Memory B cell (primary cell): ENCODE measurements around the gene CYB5D1.

ENCODE experiments used
- ATAC-seq: fragments of 150-1000 bp; cut with Tn5 transposase; 2 replicates; pipeline ENCODE4 v1.10.0; 2021; ENCODE audit warnings: low read depth, mild to moderate bottlenecking, moderate library complexity
- DNase-seq, 2 donors: peaks; one replicate each; pipeline ENCODE4 v3.0.0; 2022; ENCODE audit warnings: low spot score in 2 of 2
- H3K27ac Mint-ChIP-seq: one replicate; pipeline ENCODE4 v1.8.0; 2022; ENCODE audit warnings: mild to moderate bottlenecking, moderate library complexity, mixed read lengths
- H3K27me3 Mint-ChIP-seq: one replicate; pipeline ENCODE4 v1.8.0; 2022; ENCODE audit warnings: mixed read lengths
- H3K36me3 Mint-ChIP-seq: one replicate; pipeline ENCODE4 v1.8.0; 2022; ENCODE audit warnings: mild to moderate bottlenecking, mixed read lengths
- H3K4me1 Mint-ChIP-seq: one replicate; pipeline ENCODE4 v1.8.0; 2022; ENCODE audit warnings: mixed read lengths
- H3K4me3 Mint-ChIP-seq: one replicate; pipeline ENCODE4 v1.8.0; 2022; ENCODE audit warnings: mild to moderate bottlenecking, moderate library complexity, mixed read lengths
- H3K9me3 Mint-ChIP-seq: one replicate; pipeline ENCODE4 v1.8.0; 2022; ENCODE audit warnings: mixed read lengths

CYB5D1 gene

DNA sequence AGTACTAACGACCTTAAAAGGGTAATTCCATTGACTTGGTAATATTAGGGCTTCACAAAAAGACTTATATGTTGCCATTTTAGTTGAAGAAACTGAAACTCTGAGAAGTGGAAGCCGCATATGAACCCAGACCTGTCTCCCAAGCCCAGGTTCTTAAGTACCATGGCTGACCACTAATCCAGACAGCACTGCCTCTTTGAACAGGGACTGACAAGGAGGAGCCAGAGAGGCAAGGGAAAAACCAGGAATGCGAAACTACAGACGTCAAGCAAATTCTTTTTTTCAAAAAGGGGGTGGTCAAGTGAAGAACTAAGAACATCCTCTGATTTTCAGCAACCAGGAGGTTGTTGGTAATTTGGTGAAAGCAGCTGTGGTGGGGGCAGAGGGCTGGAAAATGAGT, 15.2 kb downstream of the CYB5D1 start:
- no peak overlapping the region for H3K27ac Mint-ChIP-seq
- no peak for ATAC-seq
- H3K9me3 Mint-ChIP-seq = no peaks in the 10 kb centered on the region
- peaks cover 6% of the 10 kb centered on the region for H3K36me3 Mint-ChIP-seq
- peaks cover 5% of the 10 kb centered on the region for H3K4me1 Mint-ChIP-seq
- H3K27me3 Mint-ChIP-seq = no peaks in the 10 kb centered on the region
- H3K4me3 Mint-ChIP-seq = no peak overlapping the region
- DNase-seq = no peak

DNA sequence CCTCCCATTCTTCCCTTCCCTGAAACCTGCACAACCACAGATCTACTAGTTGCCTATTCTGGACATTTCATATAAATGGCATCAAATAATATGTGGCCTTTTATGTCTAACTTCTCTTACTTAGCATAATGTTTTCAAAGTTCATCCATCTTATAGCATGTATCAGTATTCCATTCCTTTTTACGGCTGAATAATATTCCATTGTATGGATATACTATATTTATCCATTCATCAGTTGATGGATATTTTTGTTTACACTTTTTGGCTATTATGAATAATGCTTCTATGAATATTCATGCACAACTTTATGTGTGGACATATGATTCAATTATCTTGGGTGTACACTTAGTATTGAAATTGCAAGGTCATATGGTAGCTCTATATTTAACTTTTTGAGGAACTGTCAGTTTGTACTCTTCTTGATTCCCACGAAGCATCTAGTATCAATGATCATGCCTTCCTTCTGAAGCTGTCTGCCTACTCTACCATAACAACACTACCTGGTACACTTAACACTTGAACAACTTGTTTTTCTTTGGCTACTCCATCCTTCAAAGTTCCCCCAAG, 18.1 kb downstream of the CYB5D1 start:
- no peaks in the 10 kb centered on the region for H3K27me3 Mint-ChIP-seq
- ATAC-seq = no peak
- H3K27ac Mint-ChIP-seq = no peak overlapping the region
- H3K4me3 Mint-ChIP-seq = no peak overlapping the region
- H3K9me3 Mint-ChIP-seq = no peaks in the 10 kb centered on the region
- peaks cover 6% of the 10 kb centered on the region for H3K36me3 Mint-ChIP-seq
- no peak for DNase-seq
- peaks cover 5% of the 10 kb centered on the region for H3K4me1 Mint-ChIP-seq

DNA sequence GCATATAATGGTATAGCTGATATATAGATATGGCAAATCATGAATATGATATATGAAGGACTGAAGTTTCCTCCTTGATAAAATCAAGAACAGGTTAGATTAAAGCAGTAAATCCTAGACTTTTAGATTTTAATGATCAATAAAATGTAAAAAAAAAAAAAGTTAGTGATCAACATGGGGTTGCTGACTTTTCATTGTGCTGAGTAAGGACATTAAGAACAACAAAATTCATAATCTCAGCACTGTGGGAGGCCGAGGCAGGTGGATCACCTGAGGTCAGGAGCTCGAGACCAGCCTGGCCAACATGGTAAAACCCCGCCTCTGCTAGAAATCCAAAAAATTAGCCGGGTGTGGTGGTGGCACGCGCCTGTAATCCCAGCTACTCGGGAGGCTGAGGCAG, 20.4 kb downstream of the CYB5D1 start:
- Mint-ChIP-seq H3K27me3 (no peaks in the 10 kb centered on the region), H3K9me3 (no peaks in the 10 kb centered on the region), H3K4me3 (no peak overlapping the region), H3K4me1 (peaks cover 5% of the 10 kb centered on the region), H3K36me3 (peaks cover 6% of the 10 kb centered on the region), H3K27ac (no peak overlapping the region)
- DNase-seq (no peak), ATAC-seq (no peak)

DNA sequence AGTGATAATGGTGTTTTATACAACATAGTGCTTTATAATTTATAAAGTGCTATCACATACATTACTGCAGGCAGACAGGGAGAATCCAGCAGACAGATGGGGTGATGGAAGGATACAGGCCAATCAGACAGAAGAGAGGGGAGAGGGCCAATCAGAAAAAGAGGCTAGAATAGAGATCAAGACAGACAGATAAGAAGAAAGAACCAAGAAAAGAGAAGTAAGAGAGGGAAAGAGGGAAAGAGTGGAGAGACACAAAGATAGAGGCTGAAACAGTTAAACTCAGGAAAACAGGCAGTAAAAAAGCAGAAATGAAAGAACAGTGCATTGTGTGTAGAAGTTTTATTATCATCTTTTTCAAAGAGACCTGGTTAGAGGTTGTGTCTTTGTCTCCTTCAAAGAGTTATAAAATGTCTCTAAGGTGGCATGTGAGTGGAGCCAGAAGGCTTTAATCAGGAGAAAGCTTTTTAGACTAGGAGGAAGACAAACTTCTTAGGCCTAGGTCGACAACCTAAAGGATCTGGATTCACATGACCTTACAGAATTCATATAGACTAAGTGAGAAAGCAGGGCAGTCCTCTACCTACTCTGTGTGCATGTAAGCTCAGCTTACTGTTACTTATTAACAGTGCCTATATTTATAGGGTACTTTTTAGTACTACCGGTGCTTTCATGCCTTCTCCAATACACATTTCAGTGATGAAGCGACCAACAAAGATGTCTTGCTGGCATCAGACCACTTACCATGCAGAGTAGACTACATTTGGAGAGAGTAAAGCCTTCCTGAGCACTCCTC, 22.5 kb downstream of the CYB5D1 start:
- H3K27ac Mint-ChIP-seq = no peak overlapping the region
- H3K9me3 Mint-ChIP-seq = no peaks in the 10 kb centered on the region
- no peaks in the 10 kb centered on the region for H3K27me3 Mint-ChIP-seq
- H3K36me3 Mint-ChIP-seq = no peaks in the 10 kb centered on the region
- H3K4me3 Mint-ChIP-seq = no peak overlapping the region
- ATAC-seq (no peak), DNase-seq (no peak)
- peaks cover 5% of the 10 kb centered on the region for H3K4me1 Mint-ChIP-seq

DNA sequence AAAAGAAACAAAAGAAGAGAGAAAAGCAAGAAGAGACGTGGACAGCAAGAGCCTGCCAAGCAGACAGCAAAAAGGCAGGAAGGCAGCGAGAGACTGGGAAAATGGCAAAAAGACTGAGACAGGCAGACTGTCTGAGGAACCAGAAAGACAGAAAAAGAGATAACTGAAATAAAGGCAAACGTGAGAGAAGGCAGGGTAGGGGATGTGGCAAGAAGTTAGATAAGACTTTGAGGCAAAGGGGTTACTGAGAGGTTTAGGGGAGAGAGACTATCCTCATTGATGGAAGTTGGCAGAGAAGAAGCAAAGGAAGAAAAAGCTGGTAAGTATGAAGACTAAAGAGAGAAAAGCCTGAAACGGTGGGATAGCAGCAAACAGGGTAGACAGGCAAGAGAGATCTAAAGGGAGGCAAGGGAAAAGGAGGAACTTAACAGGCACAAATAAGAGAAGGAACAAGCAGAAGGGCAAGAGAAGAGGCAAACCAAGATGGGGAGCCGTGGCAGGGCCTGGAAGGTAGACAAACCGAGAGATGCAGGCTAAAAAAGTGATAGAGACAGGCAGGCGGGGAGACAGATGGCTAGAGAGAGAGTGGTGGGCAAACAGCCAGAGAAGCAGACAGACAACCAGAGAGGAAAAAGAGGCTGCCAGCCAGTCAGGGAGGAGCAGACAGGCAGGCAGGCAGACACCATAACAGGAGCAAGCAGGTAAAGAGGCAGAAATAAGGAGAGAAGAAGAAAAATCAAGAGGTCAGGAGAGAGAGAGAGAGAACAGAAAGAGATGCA, 23.7 kb downstream of the CYB5D1 start:
- H3K4me3 Mint-ChIP-seq = no peak overlapping the region

DNA sequence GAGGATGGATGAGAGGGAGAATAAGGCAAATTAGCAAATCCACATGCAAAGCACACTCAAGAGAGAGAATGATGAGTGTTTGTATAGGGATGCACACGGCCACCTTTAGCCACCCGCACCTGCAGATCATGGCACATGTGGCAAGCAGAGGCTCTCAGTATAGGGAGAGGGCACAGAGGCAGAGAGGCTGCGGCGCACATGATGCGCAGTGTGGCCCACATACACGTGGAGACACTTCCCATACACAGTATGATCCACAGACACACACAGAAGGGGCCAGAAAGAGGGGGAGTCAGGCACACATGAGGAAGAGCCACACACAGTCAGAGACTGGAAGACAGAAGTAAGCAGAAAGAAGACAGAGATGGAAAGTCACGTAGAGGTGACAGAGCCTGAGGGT, 24.3 kb downstream of the CYB5D1 start:
- H3K27me3 Mint-ChIP-seq = no peaks in the 10 kb centered on the region
- H3K4me1 Mint-ChIP-seq = peaks cover 9% of the 10 kb centered on the region
- no peak for DNase-seq
- no peak overlapping the region for H3K4me3 Mint-ChIP-seq
- no peak overlapping the region for H3K27ac Mint-ChIP-seq
- no peak for ATAC-seq
- no peaks in the 10 kb centered on the region for H3K9me3 Mint-ChIP-seq
- H3K36me3 Mint-ChIP-seq = no peaks in the 10 kb centered on the region

More for the DNA sequence above, 23.7 kb downstream of the CYB5D1 start:
- Mint-ChIP-seq H3K27ac (no peak overlapping the region), H3K4me1 (peaks cover 7% of the 10 kb centered on the region), H3K27me3 (no peaks in the 10 kb centered on the region), H3K36me3 (no peaks in the 10 kb centered on the region), H3K9me3 (no peaks in the 10 kb centered on the region)
- no peak for ATAC-seq
- no peak for DNase-seq

DNA sequence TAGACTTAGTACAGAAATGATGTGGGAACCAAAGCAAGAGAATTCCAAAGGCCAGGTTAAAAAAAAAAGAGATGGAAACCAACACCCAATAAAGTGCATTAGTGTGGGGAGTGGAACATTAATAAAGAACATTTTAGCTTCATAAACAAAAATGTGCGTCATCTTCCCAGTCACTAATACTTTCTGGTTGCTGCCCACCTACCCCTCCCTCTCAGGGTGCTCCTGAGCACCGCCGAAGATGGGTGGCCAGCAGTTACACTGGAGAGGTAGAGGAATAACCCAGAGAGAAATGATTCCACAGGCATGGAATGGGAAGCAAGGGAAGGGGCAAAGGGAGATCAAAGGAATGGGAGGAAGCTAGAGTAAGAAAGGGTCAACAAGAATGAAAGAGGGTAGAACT, 24.8 kb downstream of the CYB5D1 start:
- no peak overlapping the region for H3K27ac Mint-ChIP-seq
- peaks cover 9% of the 10 kb centered on the region for H3K4me1 Mint-ChIP-seq
- no peaks in the 10 kb centered on the region for H3K36me3 Mint-ChIP-seq
- ATAC-seq (no peak), DNase-seq (no peak)
- H3K27me3 Mint-ChIP-seq = no peaks in the 10 kb centered on the region
- H3K4me3 Mint-ChIP-seq = no peak overlapping the region
- no peaks in the 10 kb centered on the region for H3K9me3 Mint-ChIP-seq

DNA sequence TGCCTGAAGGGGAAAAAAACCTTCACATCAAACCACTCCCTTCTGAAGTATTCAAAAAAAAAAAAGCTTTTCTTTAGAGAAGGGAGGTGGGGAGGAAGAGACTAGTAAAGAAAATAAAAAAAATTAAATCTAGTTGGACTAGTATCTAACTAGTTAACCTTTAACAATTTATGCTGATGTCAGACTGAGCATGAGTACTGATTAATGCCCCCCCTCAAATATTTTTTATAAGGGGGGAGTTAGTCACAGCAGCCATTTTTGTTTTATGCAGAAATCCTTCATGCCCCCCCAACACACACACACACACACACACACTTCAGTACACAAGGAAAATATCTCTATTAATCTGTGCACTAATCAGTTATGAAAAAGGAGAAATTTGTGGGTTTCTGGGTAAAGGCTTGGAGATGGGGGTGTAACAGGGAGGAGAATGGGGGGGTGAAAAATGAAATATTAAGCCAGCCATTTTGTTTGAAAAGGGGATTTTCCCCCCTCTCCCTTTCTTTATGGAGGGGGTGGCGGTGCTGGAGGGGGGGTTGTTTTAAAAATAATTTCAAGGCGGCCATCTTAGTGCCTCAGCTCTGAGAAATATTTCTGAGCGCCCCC, 26.1 kb downstream of the CYB5D1 start:
- H3K27me3 Mint-ChIP-seq = no peaks in the 10 kb centered on the region
- ATAC-seq (peak; percentile 25), DNase-seq (peak in 1 of 2 donors; percentile 34)
- H3K4me3 Mint-ChIP-seq = peak overlapping the region; percentile 57
- H3K27ac Mint-ChIP-seq = no peak overlapping the region
- H3K4me1 Mint-ChIP-seq = peaks cover 9% of the 10 kb centered on the region
- no peaks in the 10 kb centered on the region for H3K36me3 Mint-ChIP-seq
- no peaks in the 10 kb centered on the region for H3K9me3 Mint-ChIP-seq

DNA sequence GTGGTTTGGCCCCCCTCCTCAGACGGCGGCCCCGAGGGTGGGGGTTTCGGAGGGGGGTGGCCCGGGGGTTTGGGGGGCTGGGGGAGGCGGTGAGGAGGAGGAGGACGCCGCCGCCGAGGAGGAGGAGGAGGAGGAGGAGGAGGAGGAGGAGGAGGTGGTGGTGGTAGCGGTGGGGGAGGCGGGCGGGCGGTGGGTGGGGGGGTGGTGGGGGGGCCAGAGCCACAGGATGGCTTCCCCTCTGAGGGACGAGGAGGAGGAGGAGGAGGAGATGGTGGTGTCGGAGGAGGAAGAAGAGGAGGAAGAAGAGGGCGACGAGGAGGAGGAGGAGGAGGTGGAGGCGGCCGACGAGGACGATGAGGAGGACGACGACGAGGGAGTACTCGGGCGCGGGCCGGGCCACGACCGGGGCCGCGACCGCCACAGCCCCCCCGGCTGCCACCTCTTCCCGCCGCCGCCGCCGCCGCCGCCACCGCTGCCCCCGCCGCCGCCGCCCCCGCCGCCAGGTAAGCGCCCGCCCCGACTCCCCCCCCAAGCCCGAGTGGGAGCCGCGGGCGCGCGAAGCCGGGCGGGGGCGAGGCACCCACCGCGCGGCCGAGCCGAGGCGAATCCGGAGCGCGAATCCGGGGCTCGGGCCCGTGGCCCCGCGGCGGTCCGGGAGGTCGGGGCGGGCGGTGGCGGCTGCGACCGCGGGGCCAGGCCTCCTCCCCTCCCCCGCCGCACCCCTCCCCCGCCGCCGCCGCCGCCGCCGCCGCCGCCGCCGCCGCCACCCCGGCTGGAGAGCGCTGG, 27.0 kb downstream of the CYB5D1 start:
- H3K4me1 Mint-ChIP-seq = peaks cover 9% of the 10 kb centered on the region
- no peaks in the 10 kb centered on the region for H3K27me3 Mint-ChIP-seq
- ATAC-seq (peak; percentile 8), DNase-seq (peak; percentile 11 to 47)
- H3K27ac Mint-ChIP-seq = no peak overlapping the region
- H3K9me3 Mint-ChIP-seq = no peaks in the 10 kb centered on the region
- no peaks in the 10 kb centered on the region for H3K36me3 Mint-ChIP-seq
- peak overlapping the region; percentile 83 for H3K4me3 Mint-ChIP-seq

DNA sequence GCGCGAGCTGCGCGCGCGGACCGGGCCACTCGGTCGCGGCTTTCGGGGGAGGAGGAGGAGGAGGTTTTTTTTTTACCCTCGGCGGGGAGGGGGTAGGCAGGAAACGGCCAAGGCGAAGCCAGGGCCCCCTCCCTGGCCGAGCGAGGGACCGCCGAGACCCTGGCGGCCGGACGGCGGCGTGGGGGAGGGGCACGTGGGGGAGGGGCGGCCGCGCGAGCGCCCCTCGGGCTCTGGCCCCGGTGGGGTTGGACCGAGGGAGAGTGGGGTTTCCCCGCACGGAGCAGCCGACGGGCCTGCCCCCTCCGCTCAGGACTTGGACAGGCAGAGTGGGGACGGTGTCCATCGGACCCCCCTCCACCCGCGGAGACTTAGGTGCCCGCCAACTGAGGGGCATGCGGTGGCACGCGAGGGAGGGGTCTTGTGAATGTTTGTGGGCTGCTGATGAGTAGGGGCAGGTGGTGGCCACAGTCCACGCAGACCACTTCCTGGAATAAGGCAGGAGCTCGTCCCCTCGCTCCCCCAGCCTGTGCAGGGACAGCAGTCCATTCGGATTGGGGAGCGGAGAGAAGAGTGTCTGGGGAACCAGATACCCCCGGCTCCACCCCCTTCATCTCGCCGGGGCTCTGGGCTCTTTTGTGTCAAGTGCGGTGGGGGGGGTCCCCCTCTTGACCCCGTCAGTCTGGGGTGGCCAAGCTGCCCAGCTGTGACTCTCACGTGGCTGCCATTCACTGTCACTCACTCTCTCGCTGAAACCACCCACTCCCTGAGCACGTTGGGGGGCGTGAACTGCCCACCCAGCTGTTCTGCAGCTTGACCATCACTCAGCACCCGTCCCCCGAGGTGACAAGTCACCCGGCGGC, 27.8 kb downstream of the CYB5D1 start:
- Mint-ChIP-seq H3K27me3 (no peaks in the 10 kb centered on the region), H3K27ac (no peak overlapping the region), H3K36me3 (peaks cover 2% of the 10 kb centered on the region), H3K4me3 (peak overlapping the region; percentile 60), H3K9me3 (no peaks in the 10 kb centered on the region), H3K4me1 (peaks cover 9% of the 10 kb centered on the region)
- DNase-seq (peak in 1 of 2 donors; percentile 21), ATAC-seq (peak; percentile 30)

DNA sequence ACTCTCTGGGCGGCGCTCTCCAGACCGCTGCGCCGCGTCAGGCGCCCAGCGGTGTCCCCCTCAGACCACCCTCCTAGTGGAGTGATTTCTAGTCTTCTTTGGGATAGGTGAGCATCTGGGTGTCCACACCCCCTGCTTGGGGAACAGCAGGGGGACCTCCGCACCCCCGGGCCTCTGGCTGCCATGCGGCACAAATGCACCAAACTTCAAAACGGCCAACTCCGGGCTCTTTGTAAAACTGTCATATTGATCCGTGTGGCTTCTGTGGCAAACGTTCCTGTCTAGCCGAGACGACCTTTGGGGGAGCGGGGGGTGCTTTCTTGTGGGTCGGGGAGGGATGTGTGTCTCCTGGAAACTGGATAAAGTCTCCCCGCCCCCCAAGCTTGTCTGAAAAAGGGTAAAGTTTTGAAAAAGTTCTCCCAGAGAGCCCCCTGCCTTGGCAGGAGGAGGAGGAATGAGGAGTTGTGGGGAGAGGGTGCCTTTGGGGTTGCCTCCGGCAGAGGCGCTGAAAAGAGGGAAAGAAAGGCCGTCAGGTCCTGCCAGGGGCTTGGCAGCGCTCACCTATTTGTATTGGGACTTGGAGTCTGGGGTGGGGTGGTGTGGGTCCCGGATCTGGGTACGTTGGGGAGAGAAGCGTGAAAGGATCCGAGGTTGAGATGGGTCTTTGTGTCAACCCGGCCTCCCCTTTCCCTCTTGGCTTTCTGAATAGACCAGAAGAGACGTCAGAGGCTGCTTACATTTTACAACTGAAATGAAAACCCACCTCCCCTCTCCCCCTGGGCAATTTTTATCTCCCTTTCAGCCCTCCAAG, 28.6 kb downstream of the CYB5D1 start:
- DNase-seq = peak; percentile 14 to 44
- H3K27ac Mint-ChIP-seq = no peak overlapping the region
- H3K4me1 Mint-ChIP-seq = peaks cover 9% of the 10 kb centered on the region
- no peaks in the 10 kb centered on the region for H3K9me3 Mint-ChIP-seq
- ATAC-seq = no peak
- H3K36me3 Mint-ChIP-seq = peaks cover 2% of the 10 kb centered on the region
- no peaks in the 10 kb centered on the region for H3K27me3 Mint-ChIP-seq
- no peak overlapping the region for H3K4me3 Mint-ChIP-seq

DNA sequence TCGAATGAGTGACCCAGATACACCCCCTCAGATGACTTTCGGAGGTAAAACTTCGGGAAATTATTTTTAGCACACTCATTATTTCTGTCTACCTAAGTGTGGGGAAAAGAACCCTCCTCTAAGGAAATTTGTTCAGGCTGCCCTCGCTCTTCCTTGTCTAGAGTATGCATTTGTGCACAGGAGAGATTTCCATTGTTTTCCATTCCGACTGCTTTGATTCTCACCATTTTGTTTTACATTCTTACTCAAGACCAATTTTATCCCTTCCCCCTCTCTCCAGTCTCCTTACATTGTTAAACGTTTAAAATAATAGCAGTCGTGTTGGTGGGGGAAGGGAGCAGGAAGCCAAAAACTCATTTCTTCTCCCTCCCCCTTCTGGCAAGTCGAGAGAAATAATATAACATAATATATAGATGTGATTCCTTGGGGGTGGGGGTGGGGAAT, 29.3 kb downstream of the CYB5D1 start:
- Mint-ChIP-seq H3K27me3 (no peaks in the 10 kb centered on the region), H3K4me3 (no peak overlapping the region), H3K36me3 (peaks cover 2% of the 10 kb centered on the region), H3K4me1 (peaks cover 9% of the 10 kb centered on the region), H3K9me3 (no peaks in the 10 kb centered on the region), H3K27ac (no peak overlapping the region)
- no peak for DNase-seq
- no peak for ATAC-seq
